Retinal pigment epithelial cell (primary cell): ENCODE results near the gene DOK5.

ENCODE experiments used
- DNase-seq: peaks from one replicate; pipeline ENCODE4 v3.0.0-alpha.2; 2010; ENCODE audit warnings: low read depth
- H3K4me3 ChIP-seq: 2 replicates; pipeline ENCODE4 v1.5.1; 2011; ENCODE audit warnings: mild to moderate bottlenecking, low read length, control low read depth, moderate library complexity
- CTCF ChIP-seq: conservative IDR thresholded peaks from 2 replicates; pipeline ENCODE4 v1.5.1; 2011; ENCODE audit warnings: low read depth, low read length, control low read depth, inconsistent platforms

DOK5 gene

DNA sequence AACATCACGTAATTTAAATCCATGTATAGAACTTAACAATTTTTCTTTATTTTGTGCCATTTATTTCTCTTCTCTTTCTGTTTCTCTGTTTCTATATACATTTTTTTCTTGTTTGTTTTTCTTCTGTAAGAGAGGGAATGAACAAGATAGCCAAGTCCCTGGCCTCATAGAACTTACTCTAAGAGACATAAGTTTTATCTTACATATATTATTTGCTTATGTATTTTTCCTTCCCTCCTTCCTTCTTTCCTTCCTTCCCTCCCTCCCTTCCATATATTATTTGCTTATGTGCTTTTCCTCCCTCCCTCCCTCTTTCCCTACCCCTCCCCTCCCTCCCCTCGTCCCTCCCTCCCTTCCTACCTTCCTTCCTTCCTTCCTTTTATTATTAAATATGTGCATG is 13.0 kb downstream of the DOK5 start:
- H3K4me3 ChIP-seq = no peak overlapping the region
- no peak for TF ChIP-seq CTCF
- DNase-seq = no peak

GRCh38 chr20:54491506-54491905 is 16.1 kb downstream of the DOK5 start:
- DNase-seq = no peak
- no peak overlapping the region for H3K4me3 ChIP-seq
- no peak for TF ChIP-seq CTCF

DNA sequence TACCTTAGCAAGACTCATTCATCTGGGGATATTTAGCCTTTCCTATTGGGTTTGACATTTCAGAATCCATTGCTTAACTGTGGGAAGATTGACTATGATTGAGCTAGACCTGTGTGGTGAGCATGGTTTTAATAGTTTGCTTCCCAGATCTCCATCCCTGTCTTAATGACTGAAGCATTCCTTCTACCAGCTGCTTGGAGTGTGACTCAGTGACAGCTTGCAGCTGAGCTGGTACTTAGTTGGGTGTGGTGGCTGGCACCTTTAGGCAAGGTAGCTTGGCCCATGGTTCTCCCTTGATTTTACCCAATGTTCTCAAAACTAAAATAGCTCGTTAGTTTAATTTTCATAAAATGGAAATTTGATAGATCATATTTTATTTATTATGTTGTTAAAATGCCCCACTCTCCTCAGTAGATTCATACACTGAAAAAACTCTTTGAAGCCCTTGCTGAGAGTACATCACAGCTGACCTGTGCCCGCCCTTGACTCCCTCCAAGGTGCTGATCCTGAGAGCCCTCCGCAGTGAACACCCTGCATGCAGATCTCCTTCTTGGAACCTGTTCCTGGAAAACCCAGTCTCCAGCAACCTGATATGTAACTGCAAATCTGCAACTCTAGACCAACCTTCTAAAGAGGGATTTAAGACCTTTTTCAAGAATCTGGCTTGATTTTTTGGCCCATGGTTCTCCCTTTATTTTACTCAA is 19.1 kb downstream of the DOK5 start:
- DNase-seq = no peak
- no peak for TF ChIP-seq CTCF
- H3K4me3 ChIP-seq = no peak overlapping the region

DNA sequence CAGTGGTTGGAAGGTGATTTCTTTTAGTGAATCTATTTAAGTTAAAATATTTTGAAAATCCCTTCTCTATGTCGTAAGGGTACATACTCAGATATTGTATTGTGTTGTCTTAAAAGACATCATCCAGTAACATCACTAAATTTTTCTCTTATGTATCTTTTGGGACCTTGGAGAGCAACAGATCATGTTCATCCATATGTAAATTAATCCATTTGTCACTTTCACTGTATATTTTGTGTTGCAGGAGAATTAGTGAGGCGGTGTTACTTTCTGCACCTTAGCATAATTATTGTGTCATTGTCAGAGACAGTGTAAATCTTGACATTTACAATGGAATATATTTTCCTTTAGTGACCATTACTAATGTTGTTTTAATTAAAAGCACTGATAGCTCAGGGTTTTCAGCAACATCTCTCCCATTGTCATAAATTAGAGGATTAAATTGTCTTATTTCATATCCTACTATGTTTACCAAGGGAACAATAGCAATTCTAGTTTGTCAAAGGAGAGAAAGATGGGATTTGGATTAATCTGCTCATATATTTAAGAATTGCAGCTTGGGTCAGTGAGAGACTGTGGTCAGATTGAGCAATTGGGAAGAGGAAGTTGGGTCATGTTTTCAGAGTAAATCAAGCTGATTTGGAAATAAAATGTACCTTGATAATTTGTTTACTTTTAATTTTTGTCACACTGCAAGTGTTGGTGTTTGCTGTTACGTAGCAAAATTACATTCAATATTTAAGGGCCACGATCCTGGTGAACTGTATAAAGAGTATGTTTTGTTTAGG is 22.7 kb downstream of the DOK5 start:
- no peak for TF ChIP-seq CTCF
- no peak for DNase-seq
- no peak overlapping the region for H3K4me3 ChIP-seq

DNA sequence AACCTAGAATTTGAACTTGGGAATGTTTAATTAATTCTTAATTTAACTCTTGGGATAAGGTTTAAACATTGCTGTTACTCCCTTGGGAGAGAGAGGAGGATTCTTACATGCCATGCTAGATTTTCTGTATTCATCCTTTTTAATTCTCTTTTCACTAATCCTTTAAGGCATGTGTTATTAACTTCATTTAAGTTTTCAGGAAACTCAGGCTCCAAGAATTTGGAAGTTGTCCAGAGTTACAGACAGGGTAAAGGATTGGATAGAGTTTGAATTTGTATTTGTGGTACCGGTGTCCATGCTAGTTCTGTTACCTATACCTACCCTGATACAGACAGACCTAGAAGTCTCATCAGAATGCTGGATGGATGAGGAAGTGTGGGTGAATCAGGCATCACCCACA is 23.7 kb downstream of the DOK5 start:
- no peak overlapping the region for H3K4me3 ChIP-seq
- no peak for TF ChIP-seq CTCF
- peak; percentile 48 for DNase-seq

DNA sequence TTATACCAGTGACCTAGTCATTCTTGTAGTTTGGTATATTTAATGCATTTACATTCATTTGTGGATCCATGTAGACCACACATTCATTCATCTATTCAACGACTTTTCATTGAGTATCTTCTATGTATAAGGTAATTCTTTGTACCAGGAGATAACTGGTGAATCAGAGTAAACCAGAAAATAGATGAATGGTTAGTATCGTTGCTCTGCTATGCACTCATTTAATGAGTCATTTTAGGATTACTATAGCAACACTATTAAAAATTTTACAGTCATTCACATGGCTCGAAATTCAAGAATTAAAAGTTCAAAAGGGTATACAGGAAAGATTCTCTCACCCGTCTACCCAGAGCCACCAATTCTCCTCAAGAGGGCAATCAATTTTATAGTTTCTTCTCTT is 26.8 kb downstream of the DOK5 start:
- TF ChIP-seq CTCF = no peak
- no peak overlapping the region for H3K4me3 ChIP-seq
- no peak for DNase-seq

- TF ChIP-seq CTCF = no peak
- no peak for DNase-seq
- no peak overlapping the region for H3K4me3 ChIP-seq
These were observed 31.2 kb downstream of the DOK5 start for GRCh38 chr20:54506643-54507042.
